A673 (cell line): ENCODE data around the gene RPTOR. TPM values are rescaled to one million over a fixed set of nuclear protein-coding genes. Genes with fewer than 3 reads are reported as not detected.

Source experiments
- BruUV-seq: library from RNA; stranded (reverse); fragments of 400-500 nt; replicated peaks from 2 replicates; lab custom pipeline; 2021; lab: Mats Ljungman, UMichigan
- CTCF ChIA-PET: fragments of 300-600 bp; sonication (Branson Sonifier 250); formaldehyde crosslinking; loops from one replicate; lab custom pipeline; 2022; ENCODE audit warnings: antibody characterized with exemption; lab: Charles Lee
- POLR2A ChIA-PET: fragments of 300-600 bp; sonication (Branson Sonifier 250); formaldehyde crosslinking; loops from one replicate; lab custom pipeline; 2022; ENCODE audit warnings: antibody characterized with exemption; ENCODE audit not compliant: low non-redundant PET; lab: Charles Lee
- DNase-seq: peaks from one replicate; pipeline ENCODE4 v3.0.0-alpha.2; 2015; ENCODE audit warnings: low spot score
- H3K27ac ChIP-seq: fragments of 200-600 bp; sonication (generic); 2 replicates; pipeline ENCODE4 v1.5.1; 2016; ENCODE audit warnings: mixed run types, low read depth, mild to moderate bottlenecking, mixed read lengths, antibody characterized with exemption, low read length; ENCODE audit not compliant: poor library complexity, severe bottlenecking
- H3K27me3 ChIP-seq: fragments of 200-600 bp; sonication (generic); replicated peaks from 2 replicates; pipeline ENCODE4 v1.6.1; 2017; ENCODE audit warnings: mixed run types, low read depth, mild to moderate bottlenecking, mixed read lengths, antibody characterized with exemption, low read length; ENCODE audit not compliant: insufficient read depth, poor library complexity
- H3K36me3 ChIP-seq: fragments of 200-600 bp; sonication (generic); 2 replicates; pipeline ENCODE4 v1.6.1; 2016; ENCODE audit warnings: mixed run types, mild to moderate bottlenecking, mixed read lengths, antibody characterized with exemption, low read length; ENCODE audit not compliant: insufficient read depth, poor library complexity, severe bottlenecking
- H3K4me1 ChIP-seq: fragments of 200-600 bp; sonication (generic); 2 replicates; pipeline ENCODE4 v1.6.1; 2017; ENCODE audit warnings: mixed run types, mild to moderate bottlenecking, mixed read lengths, antibody characterized with exemption, low read length; ENCODE audit not compliant: insufficient read depth, poor library complexity, severe bottlenecking
- H3K4me3 ChIP-seq: fragments of 200-600 bp; sonication (generic); 2 replicates; pipeline ENCODE4 v1.5.1; 2016; ENCODE audit warnings: low read depth, mixed run types, mild to moderate bottlenecking, mixed read lengths, low read length; ENCODE audit not compliant: poor library complexity, severe bottlenecking
- H3K9me3 ChIP-seq: fragments of 200-600 bp; sonication (generic); 2 replicates; pipeline ENCODE4 v1.6.1; 2016; ENCODE audit warnings: mixed run types, low read depth, mild to moderate bottlenecking, mixed read lengths, antibody characterized with exemption, low read length; ENCODE audit not compliant: poor library complexity, severe bottlenecking
- CTCF ChIP-seq: fragments of 300-800, 200-600 bp; sonication (generic); conservative IDR thresholded peaks from 2 replicates; pipeline ENCODE4 v1.5.1; 2017; ENCODE audit warnings: low read depth, mild to moderate bottlenecking, antibody characterized with exemption, low read length, moderate library complexity, mixed read lengths
- EZH2 ChIP-seq: fragments of 200-600 bp; sonication (generic); IDR thresholded peaks from 2 replicates; pipeline ENCODE4 v1.6.1; 2017; ENCODE audit warnings: borderline replicate concordance, low read depth, mild to moderate bottlenecking, mixed read lengths, antibody characterized with exemption, low read length; ENCODE audit not compliant: poor library complexity, severe bottlenecking
- intact Hi-C: fragments of 100-400 bp; cut with micrococcal nuclease; formaldehyde crosslinking; loops from one replicate; pipeline ENCODE4 v1.10.0; 2022; ENCODE audit not compliant: unreplicated experiment
- total RNA-seq: library from RNA; stranded (reverse); gene quantifications from 2 replicates; pipeline ENCODE4 v1.2.3, GENCODE V29; 2021

Gene RPTOR
- total RNA-seq, 1 experiment from 2014 or later, result 55.2 TPM

- Histone ChIP-seq H3K27ac (no peak overlapping the region), H3K4me1 (peaks cover 15% of the 10 kb centered on the region), H3K27me3 (no peaks in the 10 kb centered on the region), H3K9me3 (no peaks in the 10 kb centered on the region), H3K36me3 (peaks cover 2% of the 10 kb centered on the region), H3K4me3 (no peak overlapping the region)
- intact Hi-C loops, result no loop called here
- POLR2A ChIA-PET, result interaction anchor here (0.6 kb wide), 1 partner anchor 67 kb away, joined by 7 read pairs; no protein-coding TSS in a partner anchor
- BruUV-seq, result no TSS peak
- TF ChIP-seq CTCF (no peak), EZH2 (no peak)
- CTCF ChIA-PET, result no interaction called here
- no peak for DNase-seq
Measured at GRCh38 chr17:80843741-80844156, 299.1 kb downstream of the RPTOR start.

DNA sequence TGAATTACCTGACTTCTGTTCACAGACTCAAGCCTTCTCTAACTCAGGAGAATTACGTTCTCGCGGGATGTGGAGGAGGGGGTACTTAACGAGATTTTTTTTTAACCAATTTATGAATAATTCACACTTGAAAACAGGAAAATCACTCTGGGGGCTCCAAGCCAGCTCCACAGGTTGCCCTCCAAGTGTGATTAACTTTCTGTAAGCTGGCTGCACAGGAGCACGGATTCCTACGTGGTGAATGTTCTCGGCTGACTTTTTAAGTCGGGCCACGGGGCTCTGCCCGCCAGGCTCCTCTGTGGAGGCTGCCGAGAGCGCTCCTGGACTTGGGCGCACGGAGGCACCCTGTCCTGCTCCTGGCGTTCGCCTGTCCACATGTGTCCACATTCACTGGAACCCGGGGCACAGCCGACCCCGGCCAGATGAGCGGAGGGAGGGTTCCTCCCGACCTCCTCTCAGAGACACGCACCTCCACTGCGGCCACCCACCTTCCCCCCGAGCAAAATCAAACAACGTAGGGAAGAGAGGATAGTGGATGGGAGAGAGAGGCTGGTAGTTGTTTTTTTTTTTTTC, 299.9 kb downstream of the RPTOR start:
- no peak overlapping the region for H3K27ac ChIP-seq
- H3K9me3 ChIP-seq, result no peaks in the 10 kb centered on the region
- ChIA-PET POLR2A (no interaction called here), CTCF (interaction anchor here (0.7 kb wide), 1 partner anchor 10 kb away, joined by 3 read pairs; no protein-coding TSS in a partner anchor)
- peak; percentile 52 for DNase-seq
- peaks cover 2% of the 10 kb centered on the region for H3K36me3 ChIP-seq
- H3K4me1 ChIP-seq, result peaks cover 13% of the 10 kb centered on the region
- H3K27me3 ChIP-seq, result no peaks in the 10 kb centered on the region
- TF ChIP-seq EZH2 (no peak), CTCF (no peak)
- no peak overlapping the region for H3K4me3 ChIP-seq
- intact Hi-C loops, result no loop called here
- BruUV-seq, result no TSS peak

DNA sequence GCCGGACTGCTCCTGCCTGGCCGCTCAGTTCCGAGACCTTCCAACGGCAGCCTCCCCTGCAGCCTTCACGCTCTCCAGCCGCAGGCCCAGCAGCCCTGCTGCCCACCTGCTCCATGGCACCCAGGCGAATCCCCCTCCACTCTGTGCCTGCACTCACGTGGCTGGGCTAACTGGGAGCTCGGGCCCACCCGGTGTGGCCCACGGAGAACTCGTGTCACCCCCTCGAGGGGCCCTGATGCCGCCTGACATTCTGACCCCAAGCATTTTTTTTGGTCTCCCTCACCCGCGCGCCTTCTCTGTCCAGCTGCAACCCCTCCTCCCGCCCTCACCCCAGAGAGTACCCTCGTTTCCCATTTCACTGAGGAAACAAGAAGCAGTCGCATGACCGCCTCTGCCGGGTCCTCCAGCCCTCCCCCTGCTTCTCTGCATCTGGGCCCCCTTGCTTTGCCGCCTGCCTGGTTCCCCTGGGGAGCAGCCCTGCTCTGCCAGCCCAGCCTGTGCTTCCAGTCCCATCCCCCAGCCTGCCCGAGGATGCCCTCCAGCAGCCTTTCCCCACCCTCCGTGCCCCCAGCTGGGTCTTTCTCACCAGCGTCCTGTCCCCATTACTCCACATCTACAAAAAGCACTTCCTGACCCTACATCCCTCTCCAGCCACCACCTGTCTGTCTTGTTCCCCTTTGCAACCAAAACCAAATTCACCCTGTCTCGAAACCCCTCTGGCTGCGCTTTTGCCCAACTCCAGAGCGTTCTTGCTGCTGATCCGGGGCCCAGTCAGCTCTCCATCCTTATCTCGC, 300.6 kb downstream of the RPTOR start:
- DNase-seq, result no peak
- TF ChIP-seq CTCF (no peak), EZH2 (no peak)
- Histone ChIP-seq H3K4me1 (peaks cover 13% of the 10 kb centered on the region), H3K9me3 (no peaks in the 10 kb centered on the region), H3K36me3 (peaks cover 2% of the 10 kb centered on the region), H3K27me3 (no peaks in the 10 kb centered on the region), H3K4me3 (no peak overlapping the region), H3K27ac (no peak overlapping the region)
- intact Hi-C loops, result no loop called here
- POLR2A ChIA-PET, result no interaction called here
- CTCF ChIA-PET, result interaction anchor here (0.7 kb wide), 1 partner anchor 10 kb away, joined by 3 read pairs; no protein-coding TSS in a partner anchor
- BruUV-seq, result no TSS peak
